SK-N-MC (cell line): Measurements from ENCODE around the gene MTHFR.

Experiments
- DNase-seq: peaks from one replicate; pipeline ENCODE4 v3.0.0-alpha.2; 2011; ENCODE audit warnings: low read depth, low spot score
- H3K27ac ChIP-seq: fragments of 200-600 bp; sonication (generic); 2 replicates; pipeline ENCODE4 v1.5.1; 2016; ENCODE audit warnings: mixed run types
- H3K36me3 ChIP-seq: fragments of 200-600 bp; sonication (generic); 2 replicates; pipeline ENCODE4 v1.6.1; 2017; ENCODE audit warnings: antibody characterized with exemption, low read length, mixed read lengths; ENCODE audit not compliant: insufficient read depth
- H3K4me3 ChIP-seq: fragments of 200-600 bp; sonication (generic); 2 replicates; pipeline ENCODE4 v1.5.1; 2016
- H3K9ac ChIP-seq: fragments of 200-600 bp; sonication (generic); 2 replicates; pipeline ENCODE4 v1.8.0; 2017; ENCODE audit warnings: mixed run types, mixed read lengths; ENCODE audit not compliant: insufficient read length
- H3K9me3 ChIP-seq: fragments of 200-600 bp; sonication (generic); 2 replicates; pipeline ENCODE4 v1.6.1; 2017; ENCODE audit warnings: low read depth, mild to moderate bottlenecking, antibody characterized with exemption, low read length, moderate library complexity, mixed read lengths
- EZH2 ChIP-seq: fragments of 200-600 bp; sonication (generic); IDR thresholded peaks from one replicate; pipeline ENCODE4 v1.6.1; 2017; ENCODE audit warnings: antibody characterized with exemption
- FOXP2 ChIP-seq: optimal IDR thresholded peaks from 2 replicates; pipeline ENCODE3; 2011; ENCODE audit warnings: mild to moderate bottlenecking, moderate library complexity; ENCODE audit not compliant: insufficient read depth; ENCODE audit errors: extremely low read length, control extremely low read depth
- POLR2AphosphoS5 ChIP-seq: IDR thresholded peaks from 2 replicates; pipeline ENCODE4 v1.6.1; 2012; ENCODE audit warnings: mild to moderate bottlenecking, low read depth, low read length, borderline replicate concordance

Gene MTHFR

GRCh38 chr1:11771481-11772043, 34.2 kb downstream of the MTHFR start:
- TF ChIP-seq FOXP2 (no peak), POLR2AphosphoS5 (no peak), EZH2 (no peak)
- no peak for DNase-seq
- Histone ChIP-seq H3K9ac (no peak overlapping the region), H3K4me3 (no peak overlapping the region), H3K36me3 (no peaks in the 10 kb centered on the region), H3K27ac (no peak overlapping the region), H3K9me3 (no peaks in the 10 kb centered on the region)

- Histone ChIP-seq H3K4me3 (no peak overlapping the region), H3K9me3 (no peaks in the 10 kb centered on the region), H3K27ac (no peak overlapping the region), H3K9ac (no peak overlapping the region), H3K36me3 (no peaks in the 10 kb centered on the region)
- TF ChIP-seq FOXP2, result no peak
- TF ChIP-seq EZH2, result no peak
- TF ChIP-seq POLR2AphosphoS5, result no peak
- DNase-seq, result no peak
Measured at GRCh38 chr1:11770011-11770410, 35.8 kb downstream of the MTHFR start.

GRCh38 chr1:11769274-11769673, 36.5 kb downstream of the MTHFR start:
- H3K4me3 ChIP-seq, result no peak overlapping the region
- no peak for TF ChIP-seq EZH2
- no peaks in the 10 kb centered on the region for H3K9me3 ChIP-seq
- no peak overlapping the region for H3K27ac ChIP-seq
- H3K36me3 ChIP-seq, result no peaks in the 10 kb centered on the region
- no peak for DNase-seq
- no peak overlapping the region for H3K9ac ChIP-seq

GRCh38 chr1:11768821-11769220, 36.9 kb downstream of the MTHFR start:
- TF ChIP-seq POLR2AphosphoS5 (no peak), EZH2 (no peak), FOXP2 (no peak)
- no peak overlapping the region for H3K27ac ChIP-seq
- H3K4me3 ChIP-seq, result no peak overlapping the region
- DNase-seq, result no peak
- H3K36me3 ChIP-seq, result no peaks in the 10 kb centered on the region
- H3K9ac ChIP-seq, result no peak overlapping the region
- no peaks in the 10 kb centered on the region for H3K9me3 ChIP-seq

GRCh38 chr1:11767922-11768704, 37.7 kb downstream of the MTHFR start:
- no peak for TF ChIP-seq FOXP2
- TF ChIP-seq POLR2AphosphoS5, result no peak
- no peak for TF ChIP-seq EZH2
- H3K27ac ChIP-seq, result no peak overlapping the region
- DNase-seq, result no peak
- no peak overlapping the region for H3K4me3 ChIP-seq
- H3K36me3 ChIP-seq, result no peaks in the 10 kb centered on the region
- no peaks in the 10 kb centered on the region for H3K9me3 ChIP-seq
- H3K9ac ChIP-seq, result no peak overlapping the region

GRCh38 chr1:11766429-11766776, 39.4 kb downstream of the MTHFR start:
- no peak for DNase-seq
- no peak for TF ChIP-seq EZH2
- TF ChIP-seq POLR2AphosphoS5, result no peak
- no peak for TF ChIP-seq FOXP2
- Histone ChIP-seq H3K9me3 (no peaks in the 10 kb centered on the region), H3K4me3 (no peak overlapping the region), H3K9ac (no peak overlapping the region), H3K27ac (no peak overlapping the region), H3K36me3 (no peaks in the 10 kb centered on the region)

GRCh38 chr1:11765661-11766428, 39.9 kb downstream of the MTHFR start:
- no peaks in the 10 kb centered on the region for H3K9me3 ChIP-seq
- no peak for DNase-seq
- no peaks in the 10 kb centered on the region for H3K36me3 ChIP-seq
- no peak for TF ChIP-seq FOXP2
- no peak for TF ChIP-seq EZH2
- no peak for TF ChIP-seq POLR2AphosphoS5
- no peak overlapping the region for H3K27ac ChIP-seq
- H3K4me3 ChIP-seq, result no peak overlapping the region
- H3K9ac ChIP-seq, result no peak overlapping the region

GRCh38 chr1:11764519-11764918, 41.2 kb downstream of the MTHFR start:
- DNase-seq, result no peak
- TF ChIP-seq POLR2AphosphoS5, result no peak
- no peak for TF ChIP-seq FOXP2
- no peak for TF ChIP-seq EZH2
- no peak overlapping the region for H3K4me3 ChIP-seq
- no peak overlapping the region for H3K9ac ChIP-seq
- H3K36me3 ChIP-seq, result no peaks in the 10 kb centered on the region
- no peaks in the 10 kb centered on the region for H3K9me3 ChIP-seq
- no peak overlapping the region for H3K27ac ChIP-seq
